IPS DF 4.7 (cell line): Measurements from ENCODE around the gene ARHGEF16.

Experiments used
- DNase-seq: peaks from one replicate; pipeline ENCODE4 v3.0.0-alpha.2; 2013; ENCODE audit warnings: low spot score; ENCODE audit errors: extremely low read depth

The ARHGEF16 gene

GRCh38 chr1:3453891-3454810 lies at the start of gene ARHGEF16:
Gene ARHGEF16 (plus strand): TSS chr1:3454665. CDS start chr1:3463085, 8,420 bp downstream.
- DNase-seq = no peak

- no peak for DNase-seq
Observed at GRCh38 chr1:3404801-3405200, 49.7 kb upstream of the ARHGEF16 start.

- no peak for DNase-seq
Observed at GRCh38 chr1:3405491-3405890, 49.0 kb upstream of the ARHGEF16 start.

DNA sequence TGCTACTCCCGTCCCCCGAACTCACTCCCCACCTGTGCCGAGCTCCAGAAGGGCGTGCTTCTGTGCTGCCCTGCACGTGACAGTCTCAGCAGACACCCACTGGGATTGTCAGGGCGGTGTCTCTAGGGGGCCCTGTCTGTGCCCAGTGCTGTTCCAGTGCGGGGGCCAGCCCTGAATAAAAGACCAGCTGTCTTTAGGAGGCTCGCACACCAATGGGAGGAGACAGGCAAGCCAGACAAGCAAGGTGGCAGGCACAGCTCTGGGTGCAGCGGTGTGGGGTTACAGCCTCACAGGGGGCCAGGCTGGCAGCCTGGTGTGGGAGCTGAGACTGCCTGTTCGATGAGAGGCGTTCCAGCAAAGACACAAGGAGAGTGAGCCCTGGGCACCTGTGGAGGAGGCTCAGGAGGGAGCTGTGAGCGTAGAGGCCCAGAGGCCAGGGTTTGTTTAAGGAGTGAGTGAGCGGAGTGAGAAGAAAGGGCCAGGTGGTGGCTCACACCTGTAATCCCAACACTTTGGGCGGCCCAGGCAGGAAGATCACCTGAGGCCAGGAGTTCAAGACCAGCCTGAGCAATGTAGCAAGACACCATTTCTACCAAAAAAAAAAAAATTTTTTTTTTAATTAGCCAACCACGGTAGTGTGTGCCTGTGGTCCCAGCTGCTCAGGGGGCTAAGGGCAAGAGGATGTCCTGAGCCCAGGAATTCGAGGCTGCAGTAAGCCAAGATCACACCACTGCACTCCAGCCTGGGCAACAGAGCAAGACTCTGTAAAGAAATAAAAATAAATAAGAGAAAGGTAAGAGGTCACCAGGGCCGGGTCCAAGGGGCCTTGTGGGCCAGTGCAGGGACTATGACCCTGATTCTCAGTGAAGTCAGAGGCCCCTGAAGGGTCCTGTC lies 48.2 kb upstream of the ARHGEF16 start:
- no peak for DNase-seq

- DNase-seq = no peak
Observed at GRCh38 chr1:3407021-3407420, 47.4 kb upstream of the ARHGEF16 start.

DNA sequence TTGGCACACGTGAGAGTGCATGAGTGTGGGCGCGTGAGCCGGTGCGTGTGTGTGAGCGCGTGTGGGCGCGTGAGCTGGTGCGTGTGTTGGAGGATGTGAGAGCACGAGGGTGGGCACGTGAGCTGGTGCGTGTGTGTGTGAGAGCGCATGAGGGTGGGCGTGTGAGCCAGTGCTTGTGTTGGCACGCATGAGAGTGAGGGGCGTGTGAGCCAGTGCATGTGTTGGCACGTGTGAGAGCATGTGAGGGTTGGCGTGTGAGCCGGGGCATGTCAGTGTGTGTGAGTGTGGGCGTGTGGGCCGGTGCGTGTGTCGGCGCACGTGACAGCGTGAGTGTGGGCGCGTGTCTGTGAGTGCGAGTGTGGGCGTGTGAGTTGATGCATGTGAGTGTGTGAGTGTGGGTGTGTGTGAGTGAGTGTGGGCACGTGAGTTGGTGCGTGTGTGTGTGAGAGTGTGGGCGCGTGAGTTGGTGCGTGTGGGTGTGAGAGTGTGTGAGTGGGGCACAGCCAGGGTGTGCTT lies 45.7 kb upstream of the ARHGEF16 start:
- no peak for DNase-seq

DNA sequence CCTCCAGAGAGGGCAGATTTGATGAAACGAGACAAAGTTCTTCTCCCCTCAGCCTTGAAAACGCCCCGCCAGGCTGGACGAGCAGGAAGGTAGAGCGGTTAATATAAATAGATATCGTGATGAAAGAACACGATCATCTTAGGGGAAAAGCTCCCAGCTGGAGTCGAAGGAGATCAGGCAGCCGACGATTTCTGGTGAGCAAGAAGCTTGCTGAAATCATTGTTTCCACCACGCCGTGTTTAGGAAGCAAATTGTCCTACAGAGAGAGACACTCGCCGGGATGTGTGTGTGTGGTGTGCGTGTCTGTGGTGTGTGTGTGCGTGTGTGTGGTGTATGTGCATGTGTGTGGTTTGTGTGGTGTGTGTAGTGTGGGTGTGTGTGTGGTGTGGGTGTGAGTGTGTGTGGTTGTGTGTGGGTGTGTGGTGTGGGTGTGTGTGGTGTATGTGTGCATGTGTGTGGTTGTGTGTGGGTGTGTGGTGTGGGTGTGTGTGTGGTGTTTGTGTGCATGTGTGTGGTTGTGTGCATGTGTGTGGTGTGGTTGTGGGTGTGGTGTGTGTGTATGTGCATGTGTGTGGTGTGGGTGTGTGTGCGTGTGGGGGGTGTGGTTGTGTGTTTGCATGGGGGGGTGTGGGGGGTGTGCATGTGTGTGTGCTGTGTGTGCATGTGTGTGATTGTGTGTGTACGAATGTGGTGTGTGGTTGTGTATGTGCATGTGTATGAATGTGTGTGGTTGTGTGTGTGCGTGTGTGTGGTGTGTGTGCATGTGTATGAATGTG lies 44.9 kb upstream of the ARHGEF16 start:
- no peak for DNase-seq

GRCh38 chr1:3410142-3410925 lies 44.1 kb upstream of the ARHGEF16 start:
- DNase-seq = no peak

DNA sequence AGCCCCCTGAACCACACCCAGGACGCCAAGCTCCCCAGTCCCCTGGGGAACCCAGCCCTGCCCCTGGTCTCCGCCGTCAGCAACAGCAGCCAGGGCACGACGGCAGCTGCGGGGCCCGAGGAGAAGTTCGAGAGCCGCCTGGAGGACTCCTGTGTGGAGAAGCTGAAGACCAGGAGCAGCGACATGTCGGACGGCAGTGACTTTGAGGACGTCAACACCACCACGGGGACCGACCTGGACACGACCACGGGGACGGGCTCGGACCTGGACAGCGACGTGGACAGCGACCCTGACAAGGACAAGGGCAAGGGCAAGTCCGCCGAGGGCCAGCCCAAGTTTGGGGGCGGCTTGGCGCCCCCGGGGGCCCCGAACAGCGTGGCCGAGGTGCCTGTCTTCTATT lies 42.7 kb upstream of the ARHGEF16 start:
- DNase-seq = no peak

DNA sequence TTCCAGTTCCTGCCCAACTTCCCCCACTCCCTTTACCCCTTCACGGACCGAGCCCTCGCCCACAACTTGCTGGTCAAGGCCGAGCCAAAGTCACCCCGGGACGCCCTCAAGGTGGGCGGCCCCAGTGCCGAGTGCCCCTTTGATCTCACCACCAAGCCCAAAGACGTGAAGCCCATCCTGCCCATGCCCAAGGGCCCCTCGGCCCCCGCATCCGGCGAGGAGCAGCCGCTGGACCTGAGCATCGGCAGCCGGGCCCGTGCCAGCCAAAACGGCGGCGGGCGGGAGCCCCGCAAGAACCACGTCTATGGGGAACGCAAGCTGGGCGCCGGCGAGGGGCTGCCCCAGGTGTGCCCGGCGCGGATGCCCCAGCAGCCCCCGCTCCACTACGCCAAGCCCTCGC lies 42.1 kb upstream of the ARHGEF16 start:
- DNase-seq = no peak

DNA sequence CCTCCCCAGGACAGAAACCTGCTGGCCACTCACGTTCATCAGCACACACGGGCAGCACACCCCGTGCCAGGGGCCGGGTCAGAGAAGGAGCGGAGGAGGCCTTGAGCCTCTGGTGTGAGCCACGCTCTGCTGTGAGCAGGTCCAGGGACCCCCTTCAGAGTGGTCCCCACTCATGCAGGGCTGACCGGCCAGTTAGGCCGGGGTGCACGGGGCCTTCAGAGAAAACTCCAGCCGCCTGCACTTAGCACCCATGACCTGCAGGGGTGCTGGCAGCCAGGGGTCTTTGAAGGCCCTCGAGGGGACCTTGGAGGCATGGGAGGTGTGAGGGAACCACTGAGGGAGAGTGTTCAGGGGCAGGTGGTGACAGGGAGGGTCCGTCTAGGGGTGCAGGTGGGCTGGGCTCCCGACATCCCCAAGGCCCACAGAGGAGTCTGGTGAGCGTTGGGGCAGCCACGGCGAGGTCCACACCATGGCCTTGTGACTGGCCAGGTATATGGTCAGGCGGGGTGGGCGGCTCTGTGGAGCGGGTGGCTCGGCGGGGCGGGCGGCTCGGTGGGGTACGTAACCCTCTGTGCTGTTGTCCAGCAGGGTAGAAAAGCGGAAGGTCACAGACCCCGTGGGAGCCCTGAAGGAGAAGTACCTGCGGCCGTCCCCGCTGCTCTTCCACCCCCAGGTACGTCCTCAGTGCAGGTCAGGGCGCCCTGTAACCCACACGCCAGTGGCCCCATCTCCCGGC lies 40.3 kb upstream of the ARHGEF16 start:
- DNase-seq = no peak

DNA sequence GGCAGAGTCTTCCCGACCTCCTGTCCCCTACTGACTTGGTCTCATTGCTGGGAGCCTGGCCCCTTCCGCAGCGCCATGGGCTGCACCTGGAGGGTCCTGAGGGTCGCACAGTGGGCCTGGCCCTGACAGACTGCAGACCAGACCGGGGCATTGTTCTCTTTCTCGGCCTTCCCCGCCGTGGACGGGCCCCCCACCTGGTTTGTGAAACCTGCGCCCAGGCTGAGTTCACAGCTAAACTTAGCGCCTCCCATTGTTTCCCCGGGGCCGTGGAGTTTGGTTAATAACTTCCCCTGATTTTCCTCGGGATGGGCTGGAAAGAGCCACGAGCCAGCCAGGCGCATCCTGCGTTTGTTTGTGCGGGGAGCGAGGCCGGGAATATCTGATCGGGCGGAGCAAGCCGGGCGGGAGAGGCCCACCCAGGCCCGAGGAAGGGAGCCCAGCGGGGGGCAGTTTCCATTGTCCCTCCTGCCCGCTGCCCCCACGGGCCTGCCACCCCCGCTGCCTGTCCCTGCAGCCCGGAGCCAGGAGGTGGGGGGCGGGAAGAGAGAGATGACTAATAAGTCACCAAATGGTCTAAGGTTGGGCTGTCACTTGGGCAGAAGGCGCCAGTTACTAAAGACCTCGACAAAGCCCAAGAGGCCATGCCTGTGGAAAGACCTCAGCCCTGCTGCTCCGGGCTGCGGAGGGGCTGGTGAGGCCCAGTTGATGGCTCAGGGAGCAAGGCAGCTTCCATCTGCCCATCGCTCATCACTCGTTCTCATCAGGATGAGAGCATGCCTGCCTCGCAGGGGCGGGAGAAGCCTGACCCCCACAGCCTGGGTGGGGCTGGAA lies 39.0 kb upstream of the ARHGEF16 start:
- DNase-seq = no peak

DNA sequence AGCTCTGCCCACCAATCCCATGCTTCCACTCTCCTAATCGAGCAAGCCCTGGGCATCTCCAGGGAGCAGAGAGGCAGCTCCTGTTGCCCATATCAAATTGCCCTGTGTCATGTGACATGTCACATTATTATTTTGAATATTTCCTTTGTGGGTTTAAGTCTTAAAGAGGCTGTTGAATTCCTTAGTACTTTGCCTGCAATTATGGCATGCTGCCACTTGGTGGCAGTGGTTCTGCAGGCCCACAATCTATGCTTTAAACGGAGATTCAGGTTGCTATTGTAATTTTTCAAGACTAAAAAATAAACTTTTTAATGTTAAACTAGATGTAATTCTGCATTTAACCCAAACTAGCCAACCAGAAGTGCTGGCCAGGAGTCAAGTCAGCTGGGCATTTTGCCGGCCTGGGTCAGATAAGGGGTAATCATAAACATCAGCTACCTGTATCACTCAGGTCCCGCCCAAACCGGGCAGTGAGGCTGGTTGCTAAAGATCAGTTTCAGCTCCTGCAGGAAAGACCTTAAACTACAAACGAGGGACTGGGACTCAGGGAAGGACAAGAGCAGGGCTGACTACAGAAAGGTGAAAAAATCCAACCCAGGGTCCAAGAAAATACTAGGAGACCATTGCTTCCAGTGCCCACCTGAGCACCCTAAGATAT lies 37.3 kb upstream of the ARHGEF16 start:
- DNase-seq = no peak

GRCh38 chr1:3417934-3418333 lies 36.5 kb upstream of the ARHGEF16 start:
- no peak for DNase-seq

DNA sequence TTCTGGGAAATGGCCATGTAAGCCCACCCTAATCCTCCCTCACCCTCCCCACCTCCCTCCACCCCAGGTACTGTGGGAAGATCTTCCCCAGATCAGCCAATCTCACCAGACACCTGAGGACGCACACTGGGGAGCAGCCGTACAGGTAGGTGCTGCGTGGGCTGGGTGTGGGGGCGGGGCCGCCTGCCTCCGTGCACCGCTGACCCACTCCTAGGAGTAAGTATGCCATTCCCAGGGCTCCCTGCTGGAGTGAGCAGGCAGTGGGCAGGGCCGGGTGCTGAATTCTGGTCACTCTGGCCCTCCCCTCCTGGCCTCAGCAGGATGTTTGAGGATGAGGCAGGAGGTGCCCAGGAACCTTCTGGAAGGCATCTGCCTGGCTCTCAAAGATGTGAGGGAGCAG lies 35.9 kb upstream of the ARHGEF16 start:
- no peak for DNase-seq

DNA sequence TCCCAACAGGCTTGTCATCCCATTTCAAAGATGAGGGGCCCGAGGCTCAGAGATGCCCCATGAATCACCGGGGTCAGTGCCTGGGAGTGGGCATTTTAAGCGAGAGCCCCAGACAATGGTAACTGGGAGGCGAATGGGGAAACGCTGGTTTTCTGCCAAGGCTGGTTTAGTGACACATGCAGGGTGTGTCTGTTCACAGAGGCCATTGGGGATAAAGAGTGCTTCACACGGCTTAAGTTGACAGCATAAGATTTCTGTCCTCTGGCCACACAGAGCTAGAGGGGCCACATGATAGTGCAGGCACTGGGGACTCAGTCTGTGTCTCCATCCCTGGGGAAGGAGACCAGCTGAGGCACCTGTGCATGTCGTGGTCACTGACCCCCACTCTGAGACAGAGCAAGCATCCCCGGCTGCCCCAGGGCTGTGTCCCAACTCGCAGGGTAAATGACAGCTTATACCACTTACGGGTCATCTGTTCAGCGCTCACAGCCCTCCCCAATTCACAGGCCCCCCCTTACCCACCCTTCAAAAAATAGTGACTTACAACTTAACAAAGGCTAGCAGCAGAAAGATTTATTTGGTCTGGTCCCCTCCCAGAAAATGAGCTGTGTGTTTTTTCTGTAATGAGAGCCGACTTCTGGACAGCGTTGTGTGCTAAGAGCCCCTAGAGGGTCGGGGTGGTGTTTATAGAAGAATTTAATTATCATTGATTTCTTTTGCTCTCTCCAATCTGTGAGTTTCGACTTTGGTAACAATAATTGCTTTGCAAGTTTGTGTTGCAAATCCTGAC lies 34.9 kb upstream of the ARHGEF16 start:
- DNase-seq = no peak

- no peak for DNase-seq
Observed at GRCh38 chr1:3420218-3420951, 34.1 kb upstream of the ARHGEF16 start.
